WTC11 (cell line): ENCODE results near the gene PHLDA2. TPM values are rescaled to one million over a fixed set of nuclear protein-coding genes. Genes with fewer than 3 reads are reported as not detected.

Experiments used
- ATAC-seq: fragments of 200-7000 bp; cut with Tn5 transposase; 2 replicates; pipeline ENCODE4 v1.10.0; 2021; ENCODE audit warnings: mild to moderate bottlenecking, moderate library complexity
- CTCF ChIA-PET: fragments of 300-600 bp; sonication (Branson Sonifier 250); formaldehyde crosslinking; loops from one replicate; lab custom pipeline; 2021; ENCODE audit warnings: antibody characterized with exemption; lab: Charles Lee
- POLR2A ChIA-PET: fragments of 350-600 bp; sonication (Branson Sonifier 250); formaldehyde crosslinking; loops from one replicate; lab custom pipeline; 2021; ENCODE audit warnings: antibody characterized with exemption; lab: Charles Lee
- DNase-seq: peaks from one replicate; pipeline ENCODE4 v3.0.0; 2021; ENCODE audit warnings: low spot score
- H3K27ac Mint-ChIP-seq: 2 replicates; pipeline ENCODE4 v1.8.0; 2021; ENCODE audit warnings: mixed read lengths
- H3K27me3 Mint-ChIP-seq: 2 replicates; pipeline ENCODE4 v1.8.0; 2021; ENCODE audit warnings: low read depth, mild to moderate bottlenecking, moderate library complexity, mixed read lengths
- H3K36me3 Mint-ChIP-seq: 2 replicates; pipeline ENCODE4 v1.8.0; 2021; ENCODE audit warnings: mixed read lengths
- H3K4me1 Mint-ChIP-seq: 2 replicates; pipeline ENCODE4 v1.8.0; 2022; ENCODE audit warnings: mixed read lengths
- H3K4me3 Mint-ChIP-seq: 2 replicates; pipeline ENCODE4 v1.8.0; 2021; ENCODE audit warnings: mild to moderate bottlenecking, moderate library complexity, mixed read lengths
- H3K9me3 Mint-ChIP-seq: 2 replicates; pipeline ENCODE4 v1.8.0; 2021; ENCODE audit warnings: mixed read lengths
- CREM ChIP-seq: sonication (generic); formaldehyde crosslinking; IDR thresholded peaks from 2 replicates; pipeline ENCODE4 v1.8.1; 2022; ENCODE audit warnings: mild to moderate bottlenecking, missing genetic modification reagents, moderate library complexity
- ELF4 ChIP-seq: sonication (generic); formaldehyde crosslinking; IDR thresholded peaks from 2 replicates; pipeline ENCODE4 v1.8.1; 2022; ENCODE audit warnings: low read depth, mild to moderate bottlenecking, moderate library complexity, missing genetic modification reagents
- FOXK1 ChIP-seq: sonication (generic); formaldehyde crosslinking; IDR thresholded peaks from 2 replicates; pipeline ENCODE4 v1.8.0; 2022; ENCODE audit warnings: mild to moderate bottlenecking, moderate library complexity, missing genetic modification reagents
- GTF2I ChIP-seq: fragments of 250-450 bp; sonication (Bioruptor Pico); conservative IDR thresholded peaks from 2 replicates; pipeline ENCODE4 v1.4.0; 2021; ENCODE audit warnings: mild to moderate bottlenecking
- JUN ChIP-seq: sonication (generic); formaldehyde crosslinking; IDR thresholded peaks from 2 replicates; pipeline ENCODE4 v1.8.0; 2023; ENCODE audit warnings: mild to moderate bottlenecking, missing genetic modification reagents
- NFATC4 ChIP-seq: fragments of 250-450 bp; sonication (Bioruptor Pico); IDR thresholded peaks from 2 replicates; pipeline ENCODE4 v1.9.0; 2021; ENCODE audit warnings: mild to moderate bottlenecking
- PRRX2 ChIP-seq: fragments of 250-450 bp; sonication (Bioruptor Pico); IDR thresholded peaks from 2 replicates; pipeline ENCODE4 v1.8.0; 2021; ENCODE audit warnings: mild to moderate bottlenecking
- SMAD3 ChIP-seq: sonication (generic); formaldehyde crosslinking; IDR thresholded peaks from 2 replicates; pipeline ENCODE4 v1.8.0; 2022; ENCODE audit warnings: missing genetic modification reagents, mild to moderate bottlenecking, borderline replicate concordance
- SP1 ChIP-seq: sonication (generic); formaldehyde crosslinking; conservative IDR thresholded peaks from 2 replicates; pipeline ENCODE4 v1.8.1; 2022; ENCODE audit warnings: missing genetic modification reagents
- ZBTB21 ChIP-seq: sonication (generic); formaldehyde crosslinking; IDR thresholded peaks from 2 replicates; pipeline ENCODE4 v1.8.1; 2023; ENCODE audit warnings: mild to moderate bottlenecking, missing genetic modification reagents, borderline replicate concordance
- ZNF138 ChIP-seq: sonication (generic); formaldehyde crosslinking; conservative IDR thresholded peaks from 2 replicates; pipeline ENCODE4 v1.8.1; 2022; ENCODE audit warnings: mild to moderate bottlenecking, moderate library complexity, missing genetic modification reagents
- ZNF671 ChIP-seq: fragments of 250-450 bp; sonication (Bioruptor Pico); IDR thresholded peaks from 2 replicates; pipeline ENCODE4 v1.8.0; 2021; ENCODE audit warnings: mild to moderate bottlenecking
- total RNA-seq: library from RNA; stranded (reverse); gene quantifications from 3 replicates; pipeline ENCODE4 v1.2.3, GENCODE V29; 2021
- TF ChIP-seq, protein P1 (sequence below): sonication (generic); formaldehyde crosslinking; IDR thresholded peaks from 2 replicates; pipeline ENCODE4 v1.8.1; 2023; ENCODE audit warnings: mild to moderate bottlenecking, missing genetic modification reagents, borderline replicate concordance
- TF ChIP-seq, protein P2 (sequence below): sonication (generic); formaldehyde crosslinking; IDR thresholded peaks from 2 replicates; pipeline ENCODE4 v1.8.1; 2023; ENCODE audit warnings: mild to moderate bottlenecking, moderate library complexity, missing genetic modification reagents
- TF ChIP-seq, protein P3 (sequence below): sonication (generic); formaldehyde crosslinking; IDR thresholded peaks from 2 replicates; pipeline ENCODE4 v1.8.0; 2023; ENCODE audit warnings: missing genetic modification reagents
- TF ChIP-seq, protein P4 (sequence below): fragments of 250-450 bp; sonication (Bioruptor Pico); IDR thresholded peaks from 2 replicates; pipeline ENCODE4 v1.9.0; 2021; ENCODE audit warnings: moderate library complexity, mild to moderate bottlenecking, inconsistent platforms, borderline replicate concordance
- TF ChIP-seq, protein P5 (sequence below): fragments of 200-600 bp; IDR thresholded peaks from 2 replicates; pipeline ENCODE4 v1.8.0; 2022; ENCODE audit warnings: antibody characterized with exemption

Gene PHLDA2
- total RNA-seq, 1 experiment from 2014 or later = 9.6 TPM

DNA sequence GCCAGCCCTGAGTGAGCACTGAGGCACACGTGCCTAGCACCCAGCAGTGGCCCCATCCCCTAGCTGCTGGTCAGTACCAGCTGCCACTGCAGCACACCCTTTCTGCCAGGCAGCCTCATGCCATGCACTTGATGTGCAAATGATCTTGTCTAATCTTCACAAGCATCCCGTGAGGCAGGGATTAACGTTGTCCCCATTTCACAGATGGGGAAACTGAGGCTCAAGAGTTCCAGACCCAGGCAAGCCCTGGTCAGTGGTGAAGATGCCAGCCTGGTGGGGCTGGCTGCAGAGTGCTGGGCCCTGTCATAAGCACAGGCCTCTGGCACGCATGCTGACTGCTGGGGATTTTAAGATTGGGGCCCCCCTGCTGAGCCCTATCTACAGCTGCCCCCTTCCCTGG lies 35.3 kb downstream of the PHLDA2 start:
- CTCF ChIA-PET = interaction anchor here (3.3 to 12.8 kb wide), 3 partner anchors 8 to 360 kb away, joined by 46 to 369 read pairs (median 68); partner anchors contain the start of gene PHLDA2
- H3K27ac Mint-ChIP-seq = no peak overlapping the region

DNA sequence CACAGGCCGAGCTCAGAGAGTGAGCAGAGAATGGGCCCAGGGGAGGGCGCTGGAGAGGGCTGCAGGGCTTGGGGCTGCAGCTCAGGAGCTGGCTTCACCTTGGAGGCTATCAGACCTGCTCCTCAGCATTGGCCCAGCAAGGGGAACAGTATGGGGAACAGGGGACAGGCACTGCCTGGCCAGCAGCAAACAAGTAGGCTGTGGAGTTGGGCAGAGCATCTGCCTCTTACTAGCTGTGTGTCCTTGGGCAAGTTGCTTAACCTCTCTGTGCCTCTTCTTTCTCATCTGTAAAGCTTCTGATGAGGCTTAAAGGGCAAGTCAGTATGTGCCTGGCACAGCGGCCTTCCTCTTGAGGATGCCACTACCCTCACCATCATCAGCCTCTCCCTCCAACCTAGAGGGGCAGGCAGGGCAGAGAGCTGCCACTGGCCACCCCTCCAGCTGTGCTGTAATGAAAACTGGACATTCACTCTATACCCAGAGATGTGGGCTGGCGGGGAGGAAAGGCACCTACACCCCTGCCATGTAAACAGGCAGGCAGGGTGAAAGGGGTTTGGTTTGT lies 36.2 kb downstream of the PHLDA2 start:
- Mint-ChIP-seq H3K36me3 (no peaks in the 10 kb centered on the region), H3K4me3 (peak overlapping the region; percentile 68), H3K27ac (0 out of 2 replicates have a peak overlapping the region, but pooled peaks have one; percentile 23), H3K4me1 (peaks cover 11% of the 10 kb centered on the region), H3K9me3 (peaks cover 6% of the 10 kb centered on the region; the same call in 1 of the 2 replicates), H3K27me3 (peaks cover 54% of the 10 kb centered on the region)
- DNase-seq = no peak
- CTCF ChIA-PET = interaction anchor here (0.6 to 12.8 kb wide), 50 partner anchors 9 to 1633 kb away, joined by 3 to 369 read pairs (median 5); partner anchors contain the start of genes CARS1, KCNQ1 and PHLDA2
- TF ChIP-seq JUN (CRISPR knock-in tag) (no peak), GTF2I (CRISPR knock-in tag) (peak; percentile 72; the same call in 1 of the 2 replicates)
- POLR2A ChIA-PET = interaction anchor here (1.0 to 2.0 kb wide), 4 partner anchors 9 to 360 kb away, joined by 3 to 13 read pairs (median 10); partner anchors contain the start of gene PHLDA2
- peak; percentile 61 for ATAC-seq

More for the DNA sequence above, 35.3 kb downstream of the PHLDA2 start:
- no peak overlapping the region for H3K4me3 Mint-ChIP-seq
- H3K27me3 Mint-ChIP-seq = peaks cover 54% of the 10 kb centered on the region
- TF ChIP-seq SP1 (CRISPR knock-in tag) (no peak), NFATC4 (CRISPR knock-in tag) (no peak), ELF4 (no peak), FOXK1 (CRISPR knock-in tag) (no peak), CREM (CRISPR knock-in tag) (no peak), SMAD3 (CRISPR knock-in tag) (no peak), ZNF671 (CRISPR knock-in tag) (no peak)
- TF ChIP-seq, protein P1, sequence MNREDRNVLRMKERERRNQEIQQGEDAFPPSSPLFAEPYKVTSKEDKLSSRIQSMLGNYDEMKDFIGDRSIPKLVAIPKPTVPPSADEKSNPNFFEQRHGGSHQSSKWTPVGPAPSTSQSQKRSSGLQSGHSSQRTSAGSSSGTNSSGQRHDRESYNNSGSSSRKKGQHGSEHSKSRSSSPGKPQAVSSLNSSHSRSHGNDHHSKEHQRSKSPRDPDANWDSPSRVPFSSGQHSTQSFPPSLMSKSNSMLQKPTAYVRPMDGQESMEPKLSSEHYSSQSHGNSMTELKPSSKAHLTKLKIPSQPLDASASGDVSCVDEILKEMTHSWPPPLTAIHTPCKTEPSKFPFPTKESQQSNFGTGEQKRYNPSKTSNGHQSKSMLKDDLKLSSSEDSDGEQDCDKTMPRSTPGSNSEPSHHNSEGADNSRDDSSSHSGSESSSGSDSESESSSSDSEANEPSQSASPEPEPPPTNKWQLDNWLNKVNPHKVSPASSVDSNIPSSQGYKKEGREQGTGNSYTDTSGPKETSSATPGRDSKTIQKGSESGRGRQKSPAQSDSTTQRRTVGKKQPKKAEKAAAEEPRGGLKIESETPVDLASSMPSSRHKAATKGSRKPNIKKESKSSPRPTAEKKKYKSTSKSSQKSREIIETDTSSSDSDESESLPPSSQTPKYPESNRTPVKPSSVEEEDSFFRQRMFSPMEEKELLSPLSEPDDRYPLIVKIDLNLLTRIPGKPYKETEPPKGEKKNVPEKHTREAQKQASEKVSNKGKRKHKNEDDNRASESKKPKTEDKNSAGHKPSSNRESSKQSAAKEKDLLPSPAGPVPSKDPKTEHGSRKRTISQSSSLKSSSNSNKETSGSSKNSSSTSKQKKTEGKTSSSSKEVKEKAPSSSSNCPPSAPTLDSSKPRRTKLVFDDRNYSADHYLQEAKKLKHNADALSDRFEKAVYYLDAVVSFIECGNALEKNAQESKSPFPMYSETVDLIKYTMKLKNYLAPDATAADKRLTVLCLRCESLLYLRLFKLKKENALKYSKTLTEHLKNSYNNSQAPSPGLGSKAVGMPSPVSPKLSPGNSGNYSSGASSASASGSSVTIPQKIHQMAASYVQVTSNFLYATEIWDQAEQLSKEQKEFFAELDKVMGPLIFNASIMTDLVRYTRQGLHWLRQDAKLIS = no peak
- TF ChIP-seq, protein P2, sequence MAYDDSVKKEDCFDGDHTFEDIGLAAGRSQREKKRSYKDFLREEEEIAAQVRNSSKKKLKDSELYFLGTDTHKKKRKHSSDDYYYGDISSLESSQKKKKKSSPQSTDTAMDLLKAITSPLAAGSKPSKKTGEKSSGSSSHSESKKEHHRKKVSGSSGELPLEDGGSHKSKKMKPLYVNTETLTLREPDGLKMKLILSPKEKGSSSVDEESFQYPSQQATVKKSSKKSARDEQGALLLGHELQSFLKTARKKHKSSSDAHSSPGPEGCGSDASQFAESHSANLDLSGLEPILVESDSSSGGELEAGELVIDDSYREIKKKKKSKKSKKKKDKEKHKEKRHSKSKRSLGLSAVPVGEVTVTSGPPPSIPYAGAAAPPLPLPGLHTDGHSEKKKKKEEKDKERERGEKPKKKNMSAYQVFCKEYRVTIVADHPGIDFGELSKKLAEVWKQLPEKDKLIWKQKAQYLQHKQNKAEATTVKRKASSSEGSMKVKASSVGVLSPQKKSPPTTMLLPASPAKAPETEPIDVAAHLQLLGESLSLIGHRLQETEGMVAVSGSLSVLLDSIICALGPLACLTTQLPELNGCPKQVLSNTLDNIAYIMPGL = no peak
- TF ChIP-seq, protein P3, sequence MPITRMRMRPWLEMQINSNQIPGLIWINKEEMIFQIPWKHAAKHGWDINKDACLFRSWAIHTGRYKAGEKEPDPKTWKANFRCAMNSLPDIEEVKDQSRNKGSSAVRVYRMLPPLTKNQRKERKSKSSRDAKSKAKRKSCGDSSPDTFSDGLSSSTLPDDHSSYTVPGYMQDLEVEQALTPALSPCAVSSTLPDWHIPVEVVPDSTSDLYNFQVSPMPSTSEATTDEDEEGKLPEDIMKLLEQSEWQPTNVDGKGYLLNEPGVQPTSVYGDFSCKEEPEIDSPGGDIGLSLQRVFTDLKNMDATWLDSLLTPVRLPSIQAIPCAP (CRISPR knock-in tag) = no peak
- ATAC-seq = no peak
- peaks cover 11% of the 10 kb centered on the region for H3K4me1 Mint-ChIP-seq
- POLR2A ChIA-PET = no interaction called here
- H3K9me3 Mint-ChIP-seq = peaks cover 6% of the 10 kb centered on the region; the same call in 1 of the 2 replicates
- H3K36me3 Mint-ChIP-seq = no peaks in the 10 kb centered on the region
- DNase-seq = no peak

DNA sequence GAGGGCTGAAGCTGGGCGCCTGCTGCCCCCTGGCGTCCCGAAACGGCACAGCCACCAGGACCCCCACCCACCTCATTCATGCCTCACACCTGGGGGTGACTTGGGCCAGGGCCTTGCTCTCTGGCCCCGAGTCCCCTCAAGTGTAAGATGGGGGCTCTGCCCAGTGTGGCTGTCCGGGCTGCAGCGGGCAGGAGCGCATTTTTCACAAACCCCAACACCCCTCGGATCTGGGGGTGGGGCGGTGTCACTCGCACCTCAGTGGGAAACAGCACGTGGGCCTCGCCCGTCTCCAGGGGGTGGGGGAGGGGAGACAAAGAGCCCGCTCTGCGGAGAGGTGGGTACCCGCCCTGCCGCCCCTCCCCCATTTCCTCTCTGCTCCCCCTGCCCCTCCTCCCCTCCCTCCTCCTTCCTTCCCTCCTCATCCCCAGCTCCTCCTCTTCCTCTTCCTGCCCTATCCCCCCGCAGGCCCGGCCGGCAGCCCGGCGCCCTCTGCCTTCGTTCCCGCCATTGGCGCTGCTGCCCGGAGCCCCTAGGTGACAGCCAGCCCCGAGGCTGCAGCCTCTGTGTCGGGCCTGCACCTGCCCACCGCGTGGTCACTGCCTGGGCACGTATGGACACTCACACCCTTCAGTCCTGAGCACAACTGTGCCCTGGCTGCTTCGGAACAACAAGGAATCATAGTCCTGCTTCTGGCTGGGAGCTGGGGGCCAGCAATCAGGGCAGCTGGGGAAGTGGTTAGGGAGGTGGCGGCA lies 36.8 kb downstream of the PHLDA2 start:
- peaks cover 56% of the 10 kb centered on the region for H3K27me3 Mint-ChIP-seq
- TF ChIP-seq PRRX2 (no peak), ZBTB21 (CRISPR knock-in tag) (0 out of 2 replicates have a peak, but pooled peaks have one; percentile 54), NFATC4 (CRISPR knock-in tag) (no peak), ZNF138 (CRISPR knock-in tag) (peak; percentile 84)
- TF ChIP-seq, protein P4, sequence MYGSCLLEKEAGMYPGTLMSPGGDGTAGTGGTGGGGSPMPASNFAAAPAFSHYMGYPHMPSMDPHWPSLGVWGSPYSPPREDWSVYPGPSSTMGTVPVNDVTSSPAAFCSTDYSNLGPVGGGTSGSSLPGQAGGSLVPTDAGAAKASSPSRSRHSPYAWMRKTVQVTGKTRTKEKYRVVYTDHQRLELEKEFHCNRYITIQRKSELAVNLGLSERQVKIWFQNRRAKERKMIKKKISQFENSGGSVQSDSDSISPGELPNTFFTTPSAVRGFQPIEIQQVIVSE (CRISPR knock-in tag) = no peak
- TF ChIP-seq, protein P5, sequence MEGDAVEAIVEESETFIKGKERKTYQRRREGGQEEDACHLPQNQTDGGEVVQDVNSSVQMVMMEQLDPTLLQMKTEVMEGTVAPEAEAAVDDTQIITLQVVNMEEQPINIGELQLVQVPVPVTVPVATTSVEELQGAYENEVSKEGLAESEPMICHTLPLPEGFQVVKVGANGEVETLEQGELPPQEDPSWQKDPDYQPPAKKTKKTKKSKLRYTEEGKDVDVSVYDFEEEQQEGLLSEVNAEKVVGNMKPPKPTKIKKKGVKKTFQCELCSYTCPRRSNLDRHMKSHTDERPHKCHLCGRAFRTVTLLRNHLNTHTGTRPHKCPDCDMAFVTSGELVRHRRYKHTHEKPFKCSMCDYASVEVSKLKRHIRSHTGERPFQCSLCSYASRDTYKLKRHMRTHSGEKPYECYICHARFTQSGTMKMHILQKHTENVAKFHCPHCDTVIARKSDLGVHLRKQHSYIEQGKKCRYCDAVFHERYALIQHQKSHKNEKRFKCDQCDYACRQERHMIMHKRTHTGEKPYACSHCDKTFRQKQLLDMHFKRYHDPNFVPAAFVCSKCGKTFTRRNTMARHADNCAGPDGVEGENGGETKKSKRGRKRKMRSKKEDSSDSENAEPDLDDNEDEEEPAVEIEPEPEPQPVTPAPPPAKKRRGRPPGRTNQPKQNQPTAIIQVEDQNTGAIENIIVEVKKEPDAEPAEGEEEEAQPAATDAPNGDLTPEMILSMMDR = peak; percentile 93

More for the DNA sequence above, 36.8 kb downstream of the PHLDA2 start:
- no peaks in the 10 kb centered on the region for H3K36me3 Mint-ChIP-seq
- peak overlapping the region; percentile 68 for H3K4me3 Mint-ChIP-seq
- POLR2A ChIA-PET = interaction anchor here (1.0 to 2.0 kb wide), 4 partner anchors 10 to 359 kb away, joined by 3 to 13 read pairs (median 10); partner anchors contain the start of gene PHLDA2
- peak; percentile 84 for DNase-seq
- ATAC-seq = peak; percentile 67
- peaks cover 6% of the 10 kb centered on the region; the same call in 1 of the 2 replicates for H3K9me3 Mint-ChIP-seq
- CTCF ChIA-PET = interaction anchor here (0.6 to 12.8 kb wide), 61 partner anchors 9 to 1632 kb away, joined by 3 to 369 read pairs (median 5); partner anchors contain the start of genes CARS1, KCNQ1, PHLDA2 and TSSC4
- H3K27ac Mint-ChIP-seq = 0 out of 2 replicates have a peak overlapping the region, but pooled peaks have one; percentile 23
- H3K4me1 Mint-ChIP-seq = peaks cover 11% of the 10 kb centered on the region
